H9 (cell line): Measurements from ENCODE around the gene ZGRF1. TPM values are rescaled to one million over a fixed set of nuclear protein-coding genes. Genes with fewer than 3 reads are reported as not detected.

Experiments
- DNase-seq: peaks from one replicate; pipeline ENCODE4 v3.0.0-alpha.2; 2017
- H2AFZ ChIP-seq: one replicate; pipeline ENCODE4 v1.6.1; 2013; ENCODE audit warnings: mild to moderate bottlenecking, low read length, control low read depth, moderate library complexity
- H2AK5ac ChIP-seq: 2 replicates; pipeline ENCODE4 v1.6.1; 2013; ENCODE audit warnings: low read length, control low read depth, mixed read lengths; ENCODE audit not compliant: insufficient read length
- H2BK120ac ChIP-seq: one replicate; pipeline ENCODE4 v1.6.1; 2013; ENCODE audit warnings: low read depth, mild to moderate bottlenecking, low read length, control low read depth, inconsistent platforms; ENCODE audit not compliant: poor library complexity, severe bottlenecking
- H2BK12ac ChIP-seq: 2 replicates; pipeline ENCODE4 v1.6.1; 2013; ENCODE audit warnings: low read length, control low read depth, mixed read lengths, low read depth; ENCODE audit not compliant: insufficient read length
- H2BK15ac ChIP-seq: 2 replicates; pipeline ENCODE4 v1.6.1; 2013; ENCODE audit warnings: low read depth, low read length, control low read depth
- H2BK20ac ChIP-seq: one replicate; pipeline ENCODE4 v1.6.1; 2013; ENCODE audit warnings: low read depth, mild to moderate bottlenecking, low read length, control low read depth, inconsistent platforms; ENCODE audit not compliant: poor library complexity, severe bottlenecking
- H2BK5ac ChIP-seq: 2 replicates; pipeline ENCODE4 v1.6.1; 2013; ENCODE audit warnings: low read length, control low read depth, mixed read lengths; ENCODE audit not compliant: insufficient read length
- H3K14ac ChIP-seq: 2 replicates; pipeline ENCODE4 v1.6.1; 2013; ENCODE audit warnings: low read length, control low read depth; ENCODE audit not compliant: insufficient read depth
- H3K18ac ChIP-seq: 2 replicates; pipeline ENCODE4 v1.6.1; 2013; ENCODE audit warnings: low read depth, mild to moderate bottlenecking, mixed read lengths, low read length, control low read depth; ENCODE audit not compliant: insufficient read length
- H3K23ac ChIP-seq: 2 replicates; pipeline ENCODE4 v1.6.1; 2013; ENCODE audit warnings: low read length, control low read depth, mixed read lengths, low read depth; ENCODE audit not compliant: insufficient read length
- H3K23me2 ChIP-seq: 2 replicates; pipeline ENCODE4 v1.6.1; 2013; ENCODE audit warnings: low read depth, mild to moderate bottlenecking, mixed read lengths, low read length, control low read depth; ENCODE audit not compliant: insufficient read length, poor library complexity, severe bottlenecking
- H3K27ac ChIP-seq: 2 replicates; pipeline ENCODE4 v1.5.1; 2013; ENCODE audit warnings: low read length, control low read depth, mixed read lengths, low read depth; ENCODE audit not compliant: insufficient read length
- H3K27me3 ChIP-seq: 2 replicates; pipeline ENCODE4 v1.6.1; 2013; ENCODE audit warnings: low read length, control low read depth, inconsistent platforms; ENCODE audit not compliant: insufficient read depth
- H3K4ac ChIP-seq: 2 replicates; pipeline ENCODE4 v1.6.1; 2013; ENCODE audit warnings: low read depth, mild to moderate bottlenecking, control low read depth, inconsistent platforms, low read length, moderate library complexity
- H3K4me1 ChIP-seq: 2 replicates; pipeline ENCODE4 v1.6.1; 2013; ENCODE audit warnings: low read length, control low read depth, inconsistent platforms; ENCODE audit not compliant: insufficient read depth
- H3K4me2 ChIP-seq: 2 replicates; pipeline ENCODE4 v1.6.1; 2013; ENCODE audit warnings: low read length, control low read depth, mixed read lengths; ENCODE audit not compliant: insufficient read length, insufficient read depth
- H3K56ac ChIP-seq: 2 replicates; pipeline ENCODE4 v1.6.1; 2013; ENCODE audit warnings: low read depth, mild to moderate bottlenecking, mixed read lengths, low read length, control low read depth; ENCODE audit not compliant: insufficient read length
- H3K79me1 ChIP-seq: 2 replicates; pipeline ENCODE4 v1.6.1; 2013; ENCODE audit warnings: low read depth, mild to moderate bottlenecking, moderate library complexity, low read length, control low read depth, inconsistent platforms; ENCODE audit not compliant: insufficient read depth, poor library complexity, severe bottlenecking
- H3K79me2 ChIP-seq: 2 replicates; pipeline ENCODE4 v1.6.1; 2013; ENCODE audit warnings: low read length, control low read depth, inconsistent platforms; ENCODE audit not compliant: insufficient read depth
- H3K9ac ChIP-seq: 2 replicates; pipeline ENCODE4 v1.6.1; 2013; ENCODE audit warnings: low read length, control low read depth, mixed read lengths; ENCODE audit not compliant: insufficient read length; ENCODE audit errors: extremely low read depth
- H3K9me3 ChIP-seq: one replicate; pipeline ENCODE4 v1.6.1; 2013; ENCODE audit warnings: low read depth, low read length, inconsistent platforms; ENCODE audit not compliant: control insufficient read depth
- H3T11ph ChIP-seq: one replicate; pipeline ENCODE4 v1.6.1; 2013; ENCODE audit warnings: mild to moderate bottlenecking, low read length, control low read depth, inconsistent platforms
- H4K20me1 ChIP-seq: one replicate; pipeline ENCODE4 v1.6.1; 2013; ENCODE audit not compliant: control insufficient read depth, insufficient read length, insufficient read depth
- H4K5ac ChIP-seq: 2 replicates; pipeline ENCODE4 v1.6.1; 2013; ENCODE audit warnings: low read depth, mild to moderate bottlenecking, mixed read lengths, low read length, control low read depth; ENCODE audit not compliant: insufficient read length
- H4K8ac ChIP-seq: replicated peaks from 2 replicates; pipeline ENCODE4 v1.6.1; 2013; ENCODE audit warnings: low read length, control low read depth, mixed read lengths, low read depth; ENCODE audit not compliant: insufficient read length
- H4K91ac ChIP-seq: 2 replicates; pipeline ENCODE4 v1.6.1; 2013; ENCODE audit warnings: low read depth, mild to moderate bottlenecking, moderate library complexity, mixed read lengths, low read length, control low read depth; ENCODE audit not compliant: insufficient read length
- H3K27ac Mint-ChIP-seq, 3 experiments: 2 replicates in 2 of 3; 3 replicates in 1 of 3; pipeline ENCODE4 v1.8.0; 2020 to 2021; ENCODE audit warnings: mixed read lengths in 3 of 3, mild to moderate bottlenecking in 1 of 3, moderate library complexity in 1 of 3
- H3K27me3 Mint-ChIP-seq: 2 replicates; pipeline ENCODE4 v1.8.0; 2021; ENCODE audit warnings: low read depth, mild to moderate bottlenecking, moderate library complexity, mixed read lengths
- H3K36me3 Mint-ChIP-seq, 3 experiments: 2 replicates in 2 of 3; 3 replicates in 1 of 3; pipeline ENCODE4 v1.8.0; 2020 to 2021; ENCODE audit warnings: low read depth in 3 of 3, mixed read lengths in 3 of 3; ENCODE audit not compliant: insufficient read depth in 1 of 3
- H3K4me1 Mint-ChIP-seq, 2 experiments: 2 replicates each; pipeline ENCODE4 v1.8.0; 2020; ENCODE audit warnings: mixed read lengths in 2 of 2
- H3K4me3 Mint-ChIP-seq, 2 experiments: 2 replicates in 1 of 2; 3 replicates in 1 of 2; pipeline ENCODE4 v1.8.0; 2020 to 2021; ENCODE audit warnings: mild to moderate bottlenecking in 2 of 2, mixed read lengths in 2 of 2, moderate library complexity in 1 of 2
- H3K9me3 Mint-ChIP-seq, 2 experiments: 2 replicates in 1 of 2; 3 replicates in 1 of 2; pipeline ENCODE4 v1.8.0; 2020; ENCODE audit warnings: mild to moderate bottlenecking in 2 of 2, mixed read lengths in 2 of 2, moderate library complexity in 1 of 2
- CTCF ChIP-seq: fragments of 200-600 bp; sonication (generic); conservative IDR thresholded peaks from 3 replicates; pipeline ENCODE4 v1.8.0; 2021; ENCODE audit warnings: antibody characterized with exemption, mild to moderate bottlenecking
- WGBS: extraction: QIAGEN DNeasy Blood & Tissue Kit; methylation state at CpG from one replicate; pipeline ENCODE4 v1.1.7; 2013; ENCODE audit warnings: missing lambda C conversion rate, low lambda C conversion rate, mixed read lengths; ENCODE audit not compliant: insufficient read length; ENCODE audit errors: extremely low coverage; 5-methylcytosine and 5-hydroxymethylcytosine counted together
- total RNA-seq: library from RNA; stranded (reverse); gene quantifications from 2 replicates; pipeline ENCODE4 v1.2.1, GENCODE V29; 2021

The ZGRF1 gene
- total RNA-seq, 1 experiment from 2014 or later, result 38.3 TPM

- DNase-seq, result no peak
- Histone ChIP-seq H2BK120ac (no peak overlapping the region), H2BK15ac (no peak overlapping the region), H3K4ac (no peak overlapping the region), H2BK12ac (no peak overlapping the region), H4K91ac (no peak overlapping the region), H3K4me2 (no peak overlapping the region), H2BK5ac (no peak overlapping the region), H4K5ac (no peak overlapping the region), H3K9ac (no peak overlapping the region), H3K27ac (no peak overlapping the region), H3K23ac (no peak overlapping the region), H3K18ac (no peak overlapping the region), H3K23me2 (no peaks in the 10 kb centered on the region), H3K56ac (no peak overlapping the region), H3K4me1 (no peaks in the 10 kb centered on the region), H3K9me3 (no peaks in the 10 kb centered on the region), H3K27me3 (no peaks in the 10 kb centered on the region), H4K20me1 (no peaks in the 10 kb centered on the region), H2AFZ (no peak overlapping the region), H3K79me2 (no peaks in the 10 kb centered on the region), H4K8ac (no peak overlapping the region), H3K14ac (no peak overlapping the region), H2AK5ac (no peak overlapping the region), H3T11ph (no peak overlapping the region), H3K79me1 (no peaks in the 10 kb centered on the region), H2BK20ac (no peak overlapping the region)
- Mint-ChIP-seq H3K9me3 (peaks cover 2 to 3% of the 10 kb centered on the region in 2 experiments; a peak in 3 of 5 replicates), H3K27ac (no peak overlapping the region), H3K36me3 (peaks cover 11 to 35% (median 25%) of the 10 kb centered on the region in 3 experiments; a peak in 6 of 7 replicates), H3K27me3 (no peaks in the 10 kb centered on the region), H3K4me1 (no peaks in the 10 kb centered on the region), H3K4me3 (no peak overlapping the region)
- no CpG with 5 or more reads among the region's 4 CpGs for WGBS
- TF ChIP-seq CTCF, result no peak
These were observed 73.1 kb downstream of the ZGRF1 start for GRCh38 chr4:112563431-112564200.
